K562 (cell line): ENCODE measurements around the gene ZNF626.

Source experiments
- ARID4B ChIP-seq: sonication (generic); formaldehyde crosslinking; IDR thresholded peaks from 2 replicates; pipeline ENCODE4 v1.8.0; 2022; ENCODE audit warnings: mild to moderate bottlenecking, missing genetic modification reagents
- CHD2 ChIP-seq: IDR thresholded peaks from 2 replicates; pipeline ENCODE4 v1.6.1; 2011; ENCODE audit warnings: low read depth, low read length
- E2F6 ChIP-seq, 2 experiments: IDR thresholded peaks; 2 replicates each; pipeline ENCODE4 v1.6.1; 2011; ENCODE audit warnings: borderline replicate concordance in 1 of 2, control low read depth in 1 of 2, low read depth in 1 of 2, low read length in 1 of 2, mild to moderate bottlenecking in 1 of 2, mixed read lengths in 1 of 2, moderate library complexity in 1 of 2; ENCODE audit not compliant: insufficient read depth in 1 of 2, insufficient read length in 1 of 2, poor library complexity in 1 of 2, severe bottlenecking in 1 of 2; ENCODE audit errors: extremely low read depth in 1 of 2
- EP300 ChIP-seq: IDR thresholded peaks from 2 replicates; pipeline ENCODE4 v1.6.1; 2012; ENCODE audit warnings: low read length, improper control_type of control experiment
- GABPA ChIP-seq: fragments of 200-800 bp; sonication (Bioruptor generic); conservative IDR thresholded peaks from 2 replicates; pipeline ENCODE4 v1.6.1; 2016; ENCODE audit warnings: low read depth, missing genetic modification characterization, missing compliant biosample characterization
- HDAC2 ChIP-seq: fragments of 450-650 bp; IDR thresholded peaks from 2 replicates; pipeline ENCODE4 v1.6.1; 2016; ENCODE audit warnings: mild to moderate bottlenecking
- MLX ChIP-seq, 2 experiments: fragments of 450-650 bp in 1 of 2; sonication (generic) in 1 of 2; formaldehyde crosslinking; conservative IDR thresholded peaks; 2 replicates each; pipeline versions ENCODE4 v1.4.0 to v1.8.1; 2020 to 2022; ENCODE audit warnings: mild to moderate bottlenecking in 1 of 2, missing genetic modification reagents in 1 of 2
- NFIC ChIP-seq: fragments of 450-650 bp; IDR thresholded peaks from 2 replicates; pipeline ENCODE4 v1.6.1; 2017; ENCODE audit warnings: mild to moderate bottlenecking, inconsistent platforms
- PBX2 ChIP-seq, 2 experiments: IDR thresholded peaks in 1 of 2; conservative IDR thresholded peaks in 1 of 2; 2 replicates each; pipeline ENCODE4 v1.6.1; 2016; ENCODE audit warnings: low read depth in 2 of 2, mild to moderate bottlenecking in 1 of 2, missing compliant biosample characterization in 1 of 2, missing genetic modification characterization in 1 of 2, moderate library complexity in 1 of 2
- POLR2A ChIP-seq: fragments of 450-650 bp; conservative IDR thresholded peaks from 2 replicates; pipeline ENCODE4 v1.6.1; 2016
- RAD51 ChIP-seq: fragments of 450-650 bp; IDR thresholded peaks from 2 replicates; pipeline ENCODE4 v1.7.1; 2016; ENCODE audit warnings: low read depth, mild to moderate bottlenecking, borderline replicate concordance
- REST ChIP-seq, 2 experiments: fragments of 450-650 bp; formaldehyde crosslinking in 1 of 2; IDR thresholded peaks; 2 replicates each; pipeline versions ENCODE4 v1.4.0 to v1.6.1; 2014 to 2020; ENCODE audit warnings: mild to moderate bottlenecking in 2 of 2, borderline replicate concordance in 1 of 2, low read depth in 1 of 2
- ZNF253 ChIP-seq: fragments of 250-450 bp; sonication (Bioruptor Pico); conservative IDR thresholded peaks from 2 replicates; pipeline ENCODE4 v1.6.1; 2021; ENCODE audit warnings: mild to moderate bottlenecking
- ZNF311 ChIP-seq: fragments of 250-450 bp; sonication (Bioruptor Pico); IDR thresholded peaks from 2 replicates; pipeline ENCODE4 v1.4.0; 2020; ENCODE audit warnings: mild to moderate bottlenecking, moderate library complexity

GRCh38 chr19:20664901-20665781 lies 3.8 kb upstream of the ZNF626 start:
- TF ChIP-seq ZNF311 (CRISPR knock-in tag) (no peak), CHD2 (no peak), REST (IDR thresholded peaks at IDR 0.05; ENCODE audit: borderline replicate concordance) (no peak), REST (CRISPR knock-in tag; IDR thresholded peaks at IDR 0.05; ENCODE audit: low read depth) (no peak), E2F6 (IDR thresholded peaks at IDR 0.05; ENCODE audit: borderline replicate concordance in 1 of 2, extremely low read depth in 1 of 2, insufficient read depth in 1 of 2, insufficient read length in 1 of 2, low read depth in 1 of 2, low read length in 1 of 2, poor library complexity in 1 of 2, severe bottlenecking in 1 of 2) (no peak), RAD51 (no peak), HDAC2 (no peak), MLX (CRISPR knock-in tag; conservative IDR thresholded peaks at IDR 0.05) (no peak), POLR2A (no peak), ZNF253 (CRISPR knock-in tag) (no peak), GABPA (tag) (no peak), NFIC (no peak), PBX2 (CRISPR knock-in tag; IDR thresholded peaks at IDR 0.05; ENCODE audit: low read depth) (no peak), PBX2 (tag; conservative IDR thresholded peaks at IDR 0.05; ENCODE audit: low read depth) (no peak), EP300 (no peak), ARID4B (CRISPR knock-in tag) (no peak)
